K562 (cell line): ENCODE measurements around the gene MAP1A.

Experiments
- HMG20A ChIP-seq: fragments of 450-650 bp; formaldehyde crosslinking; conservative IDR thresholded peaks from 2 replicates; pipeline ENCODE4 v1.4.0; 2020; ENCODE audit warnings: mild to moderate bottlenecking, mixed read lengths
- ZNF695 ChIP-seq: fragments of 450-650 bp; formaldehyde crosslinking; IDR thresholded peaks from 2 replicates; pipeline ENCODE4 v1.4.0; 2020; ENCODE audit warnings: mild to moderate bottlenecking, moderate library complexity

DNA sequence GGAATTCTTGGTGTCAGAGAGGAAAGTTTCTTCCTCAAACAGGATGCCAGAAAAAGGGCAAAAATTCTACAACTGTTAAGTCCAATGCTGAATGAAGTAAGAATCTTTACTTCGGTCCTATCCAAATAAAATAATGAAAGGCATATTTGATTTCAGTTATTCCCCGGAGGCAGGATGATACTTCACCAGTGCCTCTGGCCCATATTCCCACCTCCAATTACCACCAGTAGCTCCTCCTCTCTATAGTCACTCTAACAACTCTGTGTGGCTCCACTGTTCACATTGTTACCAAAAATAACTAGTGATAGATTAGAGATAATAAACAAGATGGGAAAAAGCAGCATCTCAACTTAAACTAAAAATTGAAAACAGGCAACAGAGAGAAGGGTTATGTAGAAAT lies 20.7 kb downstream of the MAP1A start:
- TF ChIP-seq HMG20A (no peak), ZNF695 (CRISPR knock-in tag) (no peak)
